Amygdala (tissue), 56 donors: Measurements from ENCODE around the gene ASF1A.

Source experiments
- DNase-seq, 56 donors: peaks; one replicate each; lab custom pipeline; 2025; lab: John Stamatoyannopoulos, UW

ASF1A gene

GRCh38 chr6:118908441-118908840, 14.5 kb downstream of the ASF1A start:
- DNase-seq, result no peak

DNA sequence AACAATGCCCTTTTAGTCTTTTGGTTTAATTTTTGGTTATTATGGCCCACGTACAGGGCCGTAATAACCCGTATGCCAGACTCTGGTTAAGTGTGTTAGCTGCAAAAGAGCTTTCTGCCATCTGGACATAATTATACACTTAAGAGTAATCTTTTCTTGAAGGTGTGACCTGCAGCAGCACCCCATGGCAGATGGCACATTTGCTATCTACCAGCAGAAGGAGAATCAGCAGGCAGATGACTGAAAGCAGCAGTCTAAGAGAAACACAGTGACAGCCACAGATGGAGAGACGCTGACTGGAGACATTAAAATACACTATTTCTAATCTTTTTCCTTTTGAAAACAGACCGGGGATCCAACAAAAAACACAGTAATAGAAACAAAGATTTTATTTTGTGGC, 18.7 kb downstream of the ASF1A start:
- peak in 1 of 56 donors; percentile 6 for DNase-seq

- DNase-seq, result no peak
Measured at GRCh38 chr6:118913161-118913560, 19.2 kb downstream of the ASF1A start.

GRCh38 chr6:118914598-118914997, 20.6 kb downstream of the ASF1A start:
- no peak for DNase-seq

DNA sequence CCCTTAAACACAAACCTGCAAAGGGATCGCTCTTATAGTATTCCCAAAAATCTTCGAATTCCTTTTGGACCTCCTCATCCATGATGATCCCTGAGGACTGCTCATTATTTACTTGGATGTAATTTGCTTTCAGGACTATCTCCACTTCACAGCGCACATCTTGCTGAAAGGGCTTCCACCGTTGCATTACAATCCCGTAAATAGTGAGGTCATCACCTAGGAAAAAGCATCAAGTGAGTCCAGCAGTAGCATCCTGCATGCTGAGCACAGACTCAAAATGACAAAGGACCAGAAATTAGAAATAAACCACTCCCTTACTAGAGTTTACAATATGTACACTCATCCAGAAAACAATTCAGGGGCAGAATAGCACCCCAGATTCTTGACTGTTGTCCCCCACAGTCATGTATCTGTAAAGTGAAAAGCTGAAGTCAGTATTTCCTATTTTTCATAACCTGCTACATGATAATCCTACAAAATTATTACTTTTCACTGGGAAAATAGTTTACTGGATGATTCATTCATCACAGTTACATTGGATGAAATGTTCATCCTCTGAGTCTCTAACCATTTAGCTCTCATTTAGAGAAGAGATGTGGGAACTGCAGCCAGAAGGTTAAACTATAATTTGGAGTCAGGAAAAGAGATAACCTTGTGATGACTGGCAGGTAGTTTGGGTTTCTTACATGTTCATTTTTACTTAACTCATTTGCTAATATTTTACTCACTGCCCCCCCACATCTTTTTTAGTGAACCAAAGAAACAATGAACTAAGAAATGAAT, 23.8 kb downstream of the ASF1A start:
- no peak for DNase-seq

GRCh38 chr6:118918329-118918725, 24.4 kb downstream of the ASF1A start:
- DNase-seq, result no peak

GRCh38 chr6:118921084-118921483, 27.1 kb downstream of the ASF1A start:
- no peak for DNase-seq

DNA sequence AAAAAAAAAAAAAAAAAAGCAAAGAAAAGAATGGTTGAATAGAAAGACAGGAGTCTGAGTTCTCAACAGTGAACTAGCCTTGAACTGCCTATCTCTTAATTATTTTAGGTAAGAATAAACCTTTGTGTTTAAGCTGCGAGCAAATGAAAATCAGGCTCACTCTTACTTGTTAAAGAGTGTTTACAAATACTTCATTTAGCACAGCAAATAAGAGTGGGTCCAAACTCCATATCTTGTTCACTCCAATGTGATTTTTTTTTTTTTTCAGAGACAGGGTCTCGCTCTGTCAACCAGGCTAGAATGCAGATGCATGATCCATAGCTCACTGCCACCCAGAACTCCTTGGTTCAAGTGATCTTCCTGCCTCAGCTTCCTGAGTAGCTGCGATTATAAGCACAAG, 29.1 kb downstream of the ASF1A start:
- no peak for DNase-seq

- DNase-seq, result no peak
Measured at GRCh38 chr6:118930680-118931079, 36.7 kb downstream of the ASF1A start.

- no peak for DNase-seq
Measured at GRCh38 chr6:118931436-118931835, 37.5 kb downstream of the ASF1A start.

- DNase-seq, result no peak
Measured at GRCh38 chr6:118932421-118932820, 38.5 kb downstream of the ASF1A start.

DNA sequence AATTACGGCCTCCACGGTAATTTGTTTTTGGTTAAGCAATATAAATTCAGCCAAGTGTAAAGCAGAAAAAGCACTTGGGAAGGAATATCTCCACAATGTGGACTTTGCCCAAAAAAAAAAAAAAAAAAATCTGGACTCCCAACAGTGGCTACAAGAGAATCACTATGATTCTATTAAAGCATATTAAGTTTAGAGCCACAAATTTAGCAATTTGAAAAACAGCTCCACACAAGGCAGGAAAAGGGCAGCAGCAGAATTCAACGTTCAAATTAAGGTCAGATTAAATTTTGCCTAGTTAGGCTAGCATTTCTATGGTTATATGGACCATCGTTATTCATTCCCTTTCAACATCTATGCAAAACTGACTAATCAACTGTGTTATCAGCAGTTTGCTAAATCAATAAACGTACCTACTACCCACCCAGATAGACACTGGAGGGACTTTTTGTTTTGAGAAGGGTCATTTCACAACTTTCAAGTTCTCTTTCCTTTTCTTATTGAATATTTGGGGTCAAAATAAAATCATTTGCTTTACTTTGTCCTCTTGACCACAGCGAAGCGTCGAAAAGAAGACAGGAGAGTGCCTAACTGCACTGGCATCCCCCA, 40.0 kb downstream of the ASF1A start:
- DNase-seq, result no peak

GRCh38 chr6:118934461-118935330, 40.7 kb downstream of the ASF1A start, which contains the start of gene MCM9:
Gene MCM9 (minus strand): TSS chr6:118935159. CDS start chr6:118931723, 3,436 bp downstream.
- DNase-seq, result peak in 55 of 56 donors; percentile 22 to 89 (median 73)

- DNase-seq, result no peak
Measured at GRCh38 chr6:118935331-118935668, 41.3 kb downstream of the ASF1A start.

DNA sequence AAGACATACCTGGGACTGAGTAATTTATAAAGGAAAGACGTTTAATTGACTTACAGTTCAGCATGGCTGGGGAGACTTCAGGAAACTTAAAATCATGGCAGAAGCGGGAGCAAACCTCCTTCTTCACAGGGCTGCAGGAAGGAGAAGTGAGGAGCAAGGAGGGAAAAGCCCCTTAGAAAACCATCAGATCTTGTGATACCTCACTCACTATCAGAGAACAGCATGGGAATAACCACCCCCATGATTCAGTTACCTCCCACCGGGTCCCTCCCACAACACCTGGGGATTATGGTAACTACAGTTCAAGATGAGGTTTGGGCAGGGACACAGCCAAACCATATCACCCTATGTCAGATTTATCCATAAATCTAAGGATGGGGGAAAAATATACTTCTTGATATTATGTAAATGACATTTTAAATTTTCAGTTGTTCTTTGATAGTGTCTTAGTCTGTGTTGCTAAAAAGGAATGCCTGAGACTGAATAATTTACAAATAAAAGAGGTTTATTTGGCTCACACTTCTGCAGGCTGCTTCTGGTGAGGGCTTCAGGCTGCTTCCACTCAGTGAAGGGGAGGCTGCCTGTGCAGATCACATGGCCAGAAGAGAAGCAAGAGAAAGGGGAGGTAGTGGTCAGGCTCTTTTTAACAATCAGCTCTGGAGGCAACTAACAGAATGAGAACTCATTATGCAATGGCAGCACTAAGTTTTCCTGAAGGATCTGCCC, 42.2 kb downstream of the ASF1A start:
- DNase-seq, result no peak

GRCh38 chr6:118939683-118940082, 45.7 kb downstream of the ASF1A start:
- peak in 21 of 56 donors; percentile 1 to 56 (median 10) for DNase-seq

- DNase-seq, result no peak
Measured at GRCh38 chr6:118940770-118941169, 46.8 kb downstream of the ASF1A start.

- no peak for DNase-seq
Measured at GRCh38 chr6:118945217-118945616, 51.3 kb downstream of the ASF1A start.

DNA sequence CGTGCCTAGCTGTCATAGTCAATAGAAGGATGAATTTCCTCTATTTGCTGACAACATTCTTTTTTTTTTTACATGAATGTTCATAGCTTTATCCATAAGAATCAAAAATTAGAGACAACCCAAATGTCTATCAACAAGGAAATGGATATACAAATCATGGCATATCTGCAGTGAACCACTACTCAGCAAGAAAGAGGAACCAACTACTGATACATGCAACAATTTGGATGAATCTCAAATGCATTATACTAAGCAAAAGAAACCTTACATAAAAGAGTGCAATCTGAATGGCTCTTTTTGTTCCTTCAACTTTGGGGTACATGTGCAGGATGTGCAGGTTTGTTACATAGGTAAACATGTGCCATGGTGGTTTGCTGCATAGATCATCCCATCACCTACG, 58.7 kb downstream of the ASF1A start:
- no peak for DNase-seq

DNA sequence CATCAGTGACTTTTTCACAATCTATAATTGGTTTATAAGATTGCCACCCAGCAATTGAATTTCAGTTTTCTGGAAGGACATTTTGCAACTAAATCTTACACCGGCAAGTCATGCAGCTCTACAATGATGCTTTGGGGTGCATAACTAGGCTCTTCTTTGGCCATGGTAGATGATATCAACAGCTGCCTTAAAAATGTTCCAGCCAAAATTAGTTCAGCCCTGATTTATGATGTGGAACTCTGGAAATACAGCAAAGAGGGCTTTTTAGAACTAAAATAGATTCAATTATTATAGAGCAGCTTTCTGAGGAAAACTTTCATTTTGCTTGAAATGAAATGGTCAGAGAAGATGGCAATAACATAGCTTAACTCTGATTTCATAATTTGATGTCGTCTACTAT, 59.4 kb downstream of the ASF1A start:
- DNase-seq, result no peak
